Measurements from ENCODE around the gene NOP14.
A peak's percentile ranks its signal among the peaks of the same experiment; 100 is the strongest.

DNA sequence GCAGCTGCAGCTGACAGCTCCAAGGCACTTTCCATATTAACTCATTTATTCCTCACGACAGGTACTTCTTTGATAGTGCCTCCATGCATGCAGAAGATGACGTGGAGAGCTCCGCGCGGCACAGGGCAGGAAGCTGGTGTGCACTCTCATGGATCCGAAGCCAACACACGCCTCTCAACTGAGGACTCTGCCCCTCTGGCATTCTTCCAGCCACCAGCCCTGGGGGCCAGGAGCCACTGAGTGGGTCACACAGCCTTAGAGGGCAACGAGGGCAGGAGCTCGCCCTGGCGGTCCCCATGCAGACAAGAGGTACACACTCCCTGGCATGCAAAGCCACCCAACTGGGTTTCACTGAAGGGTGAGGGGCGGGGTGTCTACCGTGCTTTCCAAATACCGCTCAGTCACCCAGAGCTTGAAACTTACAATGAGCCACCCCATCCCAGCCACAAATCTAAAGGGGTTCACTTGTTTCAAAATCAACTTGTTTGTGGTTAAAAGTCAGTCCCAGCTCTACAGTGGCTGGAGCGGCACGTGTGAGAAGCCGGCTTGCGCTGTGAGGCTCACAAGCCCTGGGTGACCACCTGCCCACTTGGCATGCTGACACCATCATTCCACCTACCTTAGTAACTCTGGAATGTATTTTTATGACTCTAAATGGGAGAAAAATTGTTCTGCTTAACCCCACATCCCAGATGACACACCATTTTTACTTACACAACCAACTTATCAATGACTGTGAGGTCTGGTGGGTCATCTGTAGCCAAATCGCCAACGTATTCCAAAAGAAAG is 16.2 kb downstream of the NOP14 start:
- TF ChIP-seq POLR2A (IDR thresholded peaks at IDR 0.05; ENCODE audit: low read depth, low read length) (peak; percentile 22; the same call in 1 of the 2 replicates), POLR2AphosphoS5 (IDR thresholded peaks at IDR 0.05; ENCODE audit: low read depth, low read length) (no peak), TAF1 (IDR thresholded peaks at IDR 0.05; ENCODE audit: borderline replicate concordance, low read depth, low read length) (no peak)

All from GM12892 (cell line).